Aorta (tissue), 5 donors: Measurements from ENCODE around the gene LARP1B. TPM values are rescaled to one million over a fixed set of nuclear protein-coding genes. Genes with fewer than 3 reads are reported as not detected.
A peak's percentile ranks its signal among the peaks of the same experiment; 100 is the strongest.
"Not testable (repeated sequence)": the region's sequence is repeated elsewhere in the genome, so short reads cannot be mapped to it uniquely, and the experiment has no call there.

ENCODE experiments used
- ATAC-seq: fragments of 200-7000 bp; cut with Tn5 transposase; one replicate; pipeline ENCODE4 v1.9.1; 2022; ENCODE audit warnings: moderate library complexity; ENCODE audit not compliant: low FRiP score
- DNase-seq, 2 donors: peaks; one replicate each; pipeline ENCODE4 v3.0.0-alpha.2; 2020
- H3K27ac ChIP-seq, 2 donors: one replicate each; pipeline ENCODE4 v1.5.1; 2013; ENCODE audit warnings: low read length in 2 of 2, mild to moderate bottlenecking in 2 of 2, moderate library complexity in 2 of 2, control low read depth in 1 of 2, inconsistent platforms in 1 of 2, low read depth in 1 of 2
- H3K27me3 ChIP-seq, 2 donors: one replicate each; pipeline ENCODE4 v1.6.1; 2013; ENCODE audit warnings: control low read depth in 1 of 2, low read length in 1 of 2, mild to moderate bottlenecking in 1 of 2, moderate library complexity in 1 of 2; ENCODE audit not compliant: insufficient read depth in 2 of 2, control insufficient read depth in 1 of 2
- H3K36me3 ChIP-seq, 2 donors: one replicate each; pipeline ENCODE4 v1.6.1; 2013; ENCODE audit warnings: control low read depth in 1 of 2, low read length in 1 of 2, mild to moderate bottlenecking in 1 of 2; ENCODE audit not compliant: insufficient read depth in 2 of 2, control insufficient read depth in 1 of 2
- H3K4me1 ChIP-seq, 2 donors: one replicate each; pipeline ENCODE4 v1.6.1; 2013; ENCODE audit warnings: low read length in 2 of 2, control low read depth in 1 of 2, mild to moderate bottlenecking in 1 of 2, moderate library complexity in 1 of 2; ENCODE audit not compliant: insufficient read depth in 2 of 2, control insufficient read depth in 1 of 2
- H3K4me3 ChIP-seq, 2 donors: one replicate each; pipeline ENCODE4 v1.5.1; 2013; ENCODE audit warnings: low read length in 2 of 2, control low read depth in 1 of 2, mild to moderate bottlenecking in 1 of 2
- H3K9me3 ChIP-seq: one replicate; pipeline ENCODE4 v1.6.1; 2013; ENCODE audit warnings: mild to moderate bottlenecking, low read length; ENCODE audit not compliant: control insufficient read depth
- WGBS, 2 donors: extraction: QIAGEN DNeasy Blood & Tissue Kit; methylation state at CpG; one replicate each; pipeline ENCODE4 v1.1.7; 2013; 5-methylcytosine and 5-hydroxymethylcytosine counted together
- intact Hi-C, 2 donors: fragments of 100-400 bp; cut with DNase I; formaldehyde crosslinking; loops; one replicate each; pipeline versions ENCODE4 v1.14.2 to v1.15.0; 2022
- polyA plus RNA-seq, 2 donors: library from polyadenylated mRNA; stranded (reverse); fragments of 200-250 nt; gene quantifications; one replicate each; pipeline ENCODE4 v1.2.3, GENCODE V29; 2013
- total RNA-seq, 2 donors: library from RNA; stranded (reverse); fragmentation: NEBNext Ultra II Directional; extraction: Animal tissue kit (Norgen Biotek cat#: 25700); gene quantifications; one replicate each; pipeline ENCODE4 v1.2.1, GENCODE V29; 2021
- donor health status: healthy with polysubstance abuse.
- donor health status: Bipolar disorder and iron deficiency.
- donor health status: DM: no; HTN: no; CAD: no.
- donor health status: DM: no; HTN: no; CAD: no.
- donor health status: DM: yes; HTN: yes; CAD: no.

The LARP1B gene
- total and polyA plus RNA-seq, 4 donors: 14.1 to 23.9 (median 18.3) TPM

DNA sequence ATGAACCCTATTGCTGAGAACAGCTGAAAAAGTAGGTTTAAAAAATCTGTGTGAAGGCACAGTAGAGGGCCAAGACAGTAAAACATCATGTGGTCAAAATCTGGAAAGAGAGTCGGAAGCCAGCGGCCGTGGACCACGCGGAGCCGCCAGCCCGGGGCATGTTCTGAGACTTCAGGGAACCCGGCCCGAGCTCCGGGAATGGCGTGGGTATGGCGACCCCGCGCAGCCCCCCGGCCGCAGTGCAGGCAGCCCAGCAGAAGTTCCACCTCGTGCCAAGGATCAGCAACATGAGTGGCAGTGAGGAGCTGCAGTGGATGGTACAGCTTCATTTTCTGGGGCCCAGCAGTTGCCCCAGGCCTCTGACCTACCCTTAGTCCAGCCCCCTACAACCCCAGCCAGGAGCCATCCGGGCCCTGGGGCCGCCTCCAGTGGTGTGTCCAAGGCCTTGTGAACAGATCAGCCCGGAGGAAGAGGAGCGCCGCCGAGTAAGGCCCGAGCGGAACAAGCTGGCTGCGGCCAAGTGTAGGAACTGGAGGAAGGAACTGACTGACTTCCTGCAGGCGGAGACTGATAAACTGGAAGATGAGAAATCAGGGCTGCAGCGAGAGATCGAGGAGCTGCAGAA, 94.2 kb downstream of the LARP1B start:
- Histone ChIP-seq H3K9me3 (no peaks in the 10 kb centered on the region), H3K4me1 (no peaks in the 10 kb centered on the region), H3K27ac (no peak overlapping the region), H3K4me3 (no peak overlapping the region), H3K27me3 (no peaks in the 10 kb centered on the region), H3K36me3 (peaks cover 0 to 4% of the 10 kb centered on the region in 2 donors)
- intact Hi-C loops: no loop called here
- ATAC-seq (peak; percentile 44), DNase-seq (no peak)
- 96 to 97% methylated on average over 29 of the region's 29 CpGs for WGBS, 2 donors

DNA sequence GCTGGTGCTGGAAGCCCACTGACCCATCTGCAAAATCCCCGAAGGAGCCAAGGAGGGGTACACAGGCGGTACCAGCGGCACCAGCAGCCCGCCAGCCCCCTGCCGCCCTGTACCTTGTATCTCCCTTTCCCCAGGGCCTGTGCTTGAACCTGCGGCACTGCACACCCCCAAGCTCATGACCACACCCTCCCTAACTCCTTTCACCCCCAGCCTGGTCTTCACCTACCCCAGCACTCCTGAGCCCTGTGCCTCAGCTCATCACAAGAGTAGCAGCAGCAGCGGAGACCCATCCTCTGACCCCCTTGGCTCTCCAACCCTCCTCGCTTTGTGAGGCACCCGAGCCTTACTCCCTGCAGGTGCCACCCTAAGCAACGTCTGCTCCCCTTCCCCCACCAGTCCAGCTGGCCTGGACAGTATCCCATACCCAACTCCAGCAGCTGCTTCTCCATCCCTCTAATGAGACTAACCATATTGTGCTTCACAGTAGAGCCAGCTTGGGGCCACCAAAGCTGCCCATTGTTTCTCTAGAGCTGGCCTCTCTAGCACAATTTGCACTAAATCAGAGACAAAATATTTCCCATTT, 94.9 kb downstream of the LARP1B start:
- Histone ChIP-seq H3K4me3 (no peak overlapping the region), H3K27ac (no peak overlapping the region), H3K9me3 (no peaks in the 10 kb centered on the region), H3K4me1 (no peaks in the 10 kb centered on the region), H3K36me3 (peaks cover 0 to 4% of the 10 kb centered on the region in 2 donors), H3K27me3 (no peaks in the 10 kb centered on the region)
- ATAC-seq: no peak
- no peak for DNase-seq
- intact Hi-C loops: no loop called here
- 98 to 99% methylated on average over 6 to 10 of the region's 10 CpGs for WGBS, 2 donors

DNA sequence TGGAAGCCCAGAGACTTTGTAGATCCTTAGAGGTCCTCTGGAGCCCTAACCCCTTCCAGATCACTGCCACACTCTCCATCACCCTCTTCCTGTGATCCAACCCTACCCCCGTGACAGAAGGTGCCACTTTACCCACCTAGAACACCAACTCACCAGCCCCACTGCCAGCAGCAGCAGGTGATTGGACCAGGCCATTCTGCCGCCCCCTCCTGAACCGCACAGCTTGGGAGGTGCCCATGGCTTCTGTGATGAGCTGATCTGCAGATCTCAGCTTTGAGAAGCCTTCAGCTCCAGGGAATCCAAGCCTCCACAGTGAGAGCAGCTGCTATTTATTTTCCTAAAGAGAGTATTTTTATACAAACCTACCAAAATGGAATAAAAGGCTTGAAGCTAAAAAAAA, 95.4 kb downstream of the LARP1B start:
- ATAC-seq, H3K4me3 ChIP-seq, intact Hi-C loops, H3K36me3 ChIP-seq, DNase-seq, H3K27ac ChIP-seq, H3K9me3 ChIP-seq, H3K27me3 ChIP-seq, H3K4me1 ChIP-seq: not testable (repeated sequence)
- WGBS, 2 donors: 96 to 97% methylated on average over 3 of the region's 3 CpGs

DNA sequence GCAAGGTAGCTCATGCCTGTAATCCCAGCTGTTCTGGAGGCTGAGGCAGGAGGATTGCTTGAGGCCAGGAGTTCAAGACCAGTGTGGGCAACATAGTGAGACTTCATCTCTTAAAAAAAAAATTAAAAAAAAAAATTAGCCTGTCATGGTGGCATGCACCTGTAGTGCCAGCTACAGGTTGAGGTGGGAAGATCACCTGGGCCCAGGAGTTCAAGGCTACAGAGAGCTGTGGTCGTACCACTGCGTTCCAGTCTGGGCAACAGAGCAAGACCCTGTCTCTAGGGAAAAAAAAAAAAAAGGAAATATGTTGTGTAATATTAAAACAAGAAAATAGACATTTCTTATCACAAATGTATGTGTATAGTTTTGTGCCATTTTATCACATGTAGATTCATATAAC, 97.8 kb downstream of the LARP1B start:
- no peak for DNase-seq
- H3K4me3 ChIP-seq: no peak overlapping the region
- intact Hi-C loops: no loop called here
- H3K36me3 ChIP-seq: peaks cover 0 to 4% of the 10 kb centered on the region in 2 donors
- H3K9me3 ChIP-seq: no peaks in the 10 kb centered on the region
- no peak for ATAC-seq
- peaks cover 0 to 2% of the 10 kb centered on the region in 2 donors for H3K4me1 ChIP-seq
- WGBS, 2 donors: 81 to 88% methylated on average over 2 of the region's 2 CpGs
- no peak overlapping the region for H3K27ac ChIP-seq
- H3K27me3 ChIP-seq: no peaks in the 10 kb centered on the region

DNA sequence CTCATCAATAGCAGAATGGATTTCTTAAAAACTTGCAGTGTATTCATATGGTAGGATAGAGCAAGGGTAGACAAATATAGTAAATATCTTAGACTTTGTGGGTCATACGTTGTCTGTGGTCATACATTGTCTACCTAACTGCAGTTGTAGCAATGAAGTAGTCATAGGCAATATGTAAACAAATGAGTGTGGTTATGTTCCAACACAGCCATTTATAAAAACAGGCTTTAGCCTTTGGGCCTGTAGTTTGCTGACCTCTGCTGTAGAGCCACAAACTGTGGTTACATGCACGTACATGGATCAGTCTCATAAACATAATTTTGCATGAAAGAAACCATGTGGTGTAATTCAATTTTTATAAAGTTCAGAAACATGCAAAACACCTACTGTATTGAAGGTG, 98.9 kb downstream of the LARP1B start:
- DNase-seq (no peak), ATAC-seq (no peak)
- intact Hi-C loops: no loop called here
- no peak overlapping the region for H3K4me3 ChIP-seq
- H3K9me3 ChIP-seq: no peaks in the 10 kb centered on the region
- H3K36me3 ChIP-seq: peaks cover 0 to 4% of the 10 kb centered on the region in 2 donors
- WGBS, 2 donors: 64 to 80% methylated on average over 2 of the region's 2 CpGs
- H3K27me3 ChIP-seq: no peaks in the 10 kb centered on the region
- peaks cover 0 to 2% of the 10 kb centered on the region in 2 donors for H3K4me1 ChIP-seq
- no peak overlapping the region for H3K27ac ChIP-seq

DNA sequence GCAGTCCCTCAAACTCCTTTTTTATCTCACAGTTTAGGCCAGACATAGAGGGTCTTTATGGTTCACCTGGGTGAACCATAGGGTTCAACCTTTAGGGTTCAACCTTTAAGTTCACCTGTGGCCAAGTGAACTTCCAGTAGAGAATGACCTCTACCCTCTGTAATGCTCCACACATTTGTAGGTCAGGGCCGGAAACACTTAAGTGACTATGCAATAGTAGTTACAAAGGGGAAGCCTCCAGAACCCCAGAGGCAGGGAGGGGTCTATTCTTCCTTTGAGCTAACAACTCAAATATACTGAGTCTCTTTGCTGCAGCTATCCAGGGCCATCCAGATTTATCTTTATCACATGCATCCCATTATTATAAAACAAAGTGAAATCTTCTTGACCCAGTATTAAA, 100.0 kb downstream of the LARP1B start:
- DNase-seq (no peak), ATAC-seq (no peak)
- intact Hi-C loops: no loop called here
- no peak overlapping the region for H3K4me3 ChIP-seq
- H3K9me3 ChIP-seq: no peaks in the 10 kb centered on the region
- no peaks in the 10 kb centered on the region for H3K36me3 ChIP-seq
- H3K27me3 ChIP-seq: no peaks in the 10 kb centered on the region
- peaks cover 0 to 2% of the 10 kb centered on the region in 2 donors for H3K4me1 ChIP-seq
- WGBS, 2 donors: 97 to 100% methylated on average over 1 of the region's 1 CpG
- no peak overlapping the region for H3K27ac ChIP-seq

DNA sequence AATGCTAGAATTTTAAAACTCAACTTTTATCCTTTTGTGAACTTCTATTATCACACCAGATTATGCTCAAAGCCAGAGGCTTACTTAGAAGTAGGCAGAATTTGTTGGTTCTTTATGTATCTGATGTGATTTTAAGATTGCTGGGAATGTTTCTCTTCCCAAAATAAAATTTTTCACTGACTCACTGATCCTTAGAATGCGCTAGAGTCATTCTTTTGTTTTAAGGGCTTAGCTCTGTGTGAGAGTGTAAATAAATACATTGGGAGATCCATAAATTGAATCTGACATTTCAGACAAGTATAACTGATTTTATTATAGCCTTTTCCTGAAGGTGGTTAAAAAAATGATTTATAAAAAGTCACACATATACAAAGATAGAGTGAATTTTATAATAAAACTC, 101.3 kb downstream of the LARP1B start:
- no peak overlapping the region for H3K4me3 ChIP-seq
- no peaks in the 10 kb centered on the region for H3K27me3 ChIP-seq
- intact Hi-C loops: no loop called here

DNA sequence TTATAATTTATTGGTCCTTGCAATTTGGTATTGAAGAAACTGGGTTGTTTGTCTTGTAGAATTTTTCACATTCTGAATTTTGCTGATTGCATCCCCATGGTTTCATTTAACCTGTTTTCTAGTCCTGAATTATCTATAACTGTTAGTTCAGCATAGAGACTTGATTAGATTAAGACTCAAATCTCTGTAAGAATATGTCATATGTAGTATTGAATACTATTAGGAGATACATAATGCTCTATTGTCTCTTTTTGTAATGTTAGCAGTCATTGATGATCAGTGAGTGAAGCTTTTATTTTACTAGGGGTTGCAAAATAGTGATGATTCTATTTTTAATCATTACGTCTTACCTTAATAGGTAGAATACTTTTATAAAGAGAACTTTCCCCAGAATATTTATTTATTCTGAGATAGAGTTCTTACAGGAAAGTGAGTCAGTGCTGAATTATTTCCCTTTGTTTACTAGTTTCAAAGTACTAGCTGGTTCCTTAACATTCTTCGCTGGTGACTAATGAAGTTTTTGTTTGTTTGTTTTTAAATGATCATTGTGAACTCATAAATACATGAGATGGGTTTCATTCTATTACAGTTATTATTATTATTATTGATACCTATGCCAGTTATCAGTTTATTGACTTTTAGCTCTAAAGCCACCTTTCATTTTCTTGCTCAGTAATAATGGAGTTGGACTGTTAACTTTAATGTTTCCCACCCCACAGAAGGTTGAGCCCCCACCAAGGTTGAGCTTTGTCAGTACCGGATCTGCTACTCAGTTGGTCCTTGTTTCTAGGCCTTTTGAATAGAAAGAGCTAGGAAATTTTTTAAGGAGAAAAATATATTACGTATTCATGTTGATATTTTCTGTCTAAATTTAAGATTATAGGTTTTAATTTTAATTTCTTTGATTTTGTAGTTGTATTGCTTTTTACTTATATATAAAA, 102.3 kb downstream of the LARP1B start:
- DNase-seq (no peak), ATAC-seq (no peak)
- Histone ChIP-seq H3K9me3 (no peaks in the 10 kb centered on the region), H3K4me1 (peaks cover 0 to 2% of the 10 kb centered on the region in 2 donors), H3K4me3 (no peak overlapping the region), H3K27me3 (no peaks in the 10 kb centered on the region), H3K27ac (no peak overlapping the region), H3K36me3 (no peaks in the 10 kb centered on the region)
- intact Hi-C loops: no loop called here
- 47 to 63% methylated on average over 4 of the region's 4 CpGs for WGBS, 2 donors

More for the DNA sequence above, 101.3 kb downstream of the LARP1B start:
- DNase-seq: no peak
- no peaks in the 10 kb centered on the region for H3K9me3 ChIP-seq
- H3K4me1 ChIP-seq: peaks cover 0 to 2% of the 10 kb centered on the region in 2 donors
- WGBS, 2 donors: 10 to 13% methylated on average over 1 of the region's 1 CpG
- H3K36me3 ChIP-seq: no peaks in the 10 kb centered on the region
- ATAC-seq: no peak
- no peak overlapping the region for H3K27ac ChIP-seq
